HG03097 (cell line): Measurements from ENCODE around the gene GNPDA2.
A peak's percentile ranks its signal among the peaks of the same experiment; 100 is the strongest.

Experiments
- ATAC-seq: cut with Tn5 transposase; IDR thresholded peaks from one replicate; pipeline ENCODE4 v1.9.1; 2021; ENCODE audit not compliant: unreplicated experiment, low FRiP score

GNPDA2 gene

GRCh38 chr4:44684648-44685047, 41.7 kb downstream of the GNPDA2 start:
- ATAC-seq: no peak

- ATAC-seq: no peak
Observed at GRCh38 chr4:44679060-44679459, 47.3 kb downstream of the GNPDA2 start.

GRCh38 chr4:44678094-44679041, 48.0 kb downstream of the GNPDA2 start, which contains the start of gene GUF1:
TSS of gene GUF1 (plus strand) at chr4:44678420. CDS start at chr4:44678623, 203 bp downstream.
- ATAC-seq: peak; percentile 97

GRCh38 chr4:44675366-44675765, 51.0 kb downstream of the GNPDA2 start:
- ATAC-seq: no peak

- no peak for ATAC-seq
Observed at GRCh38 chr4:44674471-44674870, 51.9 kb downstream of the GNPDA2 start.

- ATAC-seq: no peak
Observed at GRCh38 chr4:44671636-44672035, 54.7 kb downstream of the GNPDA2 start.

- no peak for ATAC-seq
Observed at GRCh38 chr4:44670506-44671199, 55.7 kb downstream of the GNPDA2 start.

- no peak for ATAC-seq
Observed at GRCh38 chr4:44668526-44668925, 57.8 kb downstream of the GNPDA2 start.

- no peak for ATAC-seq
Observed at GRCh38 chr4:44663539-44664263, 62.7 kb downstream of the GNPDA2 start.

- no peak for ATAC-seq
Observed at GRCh38 chr4:44662623-44663005, 63.7 kb downstream of the GNPDA2 start.

- no peak for ATAC-seq
Observed at GRCh38 chr4:44661940-44662622, 64.3 kb downstream of the GNPDA2 start.

GRCh38 chr4:44660396-44660795, 66.0 kb downstream of the GNPDA2 start:
- no peak for ATAC-seq

- ATAC-seq: no peak
Observed at GRCh38 chr4:44652002-44652401, 74.4 kb downstream of the GNPDA2 start.
